ENCODE measurements around the gene CDCA3. TPM values are rescaled to one million over a fixed set of nuclear protein-coding genes. Genes with fewer than 3 reads are reported as not detected.

CDCA3 gene
- total and polyA plus RNA-seq, 2 of the 13 experiments (the other 11 are each of a cell fraction or from before 2014, with no cell fraction given) = 32.7 to 56.5 TPM

DNA sequence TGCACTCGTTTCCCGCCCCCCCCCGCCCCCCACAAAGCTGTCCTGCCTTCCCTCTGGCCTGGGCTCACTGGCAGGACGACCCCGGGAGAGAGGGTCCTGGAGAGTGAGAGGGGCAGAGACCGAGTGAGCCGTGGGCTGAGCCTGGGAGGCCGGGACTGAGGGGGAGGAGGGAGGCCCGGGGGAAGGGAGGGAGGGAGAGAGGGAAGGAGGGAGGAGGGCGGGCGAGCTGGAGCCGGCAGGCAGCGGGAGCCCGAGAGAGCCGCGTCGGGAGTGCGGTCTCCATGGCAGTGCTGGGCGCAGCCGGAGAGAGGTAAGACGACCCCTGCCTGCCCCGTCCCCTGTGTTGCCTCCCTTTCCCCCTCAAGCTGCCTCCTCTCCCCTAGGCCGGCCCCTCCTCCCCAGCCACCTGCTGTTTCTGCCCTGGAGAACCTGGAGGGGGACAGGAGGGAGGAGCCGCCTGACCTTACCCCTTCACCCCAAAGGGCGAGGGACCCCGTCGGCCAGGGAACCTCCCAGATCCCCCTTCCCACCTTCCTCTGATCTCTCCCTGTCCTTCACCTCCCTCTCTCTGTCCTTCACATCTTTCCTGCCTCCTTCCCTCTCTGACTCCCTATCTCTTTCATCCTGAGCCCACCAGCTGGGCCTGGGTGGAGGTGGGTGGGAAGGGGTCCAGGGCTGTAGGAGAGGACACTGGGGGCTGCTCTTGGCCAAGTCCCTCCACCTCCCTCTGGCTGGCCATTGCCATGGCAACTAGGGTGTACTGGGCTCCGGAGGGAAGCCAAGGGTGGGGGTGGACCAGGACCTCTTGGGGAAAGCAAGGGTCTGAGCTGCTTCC lies 29.3 kb downstream of the CDCA3 start, which contains the start of gene GPR162 (continued):
- TF ChIP-seq ZBED4 (CRISPR knock-in tag; IDR thresholded peaks at IDR 0.05; ENCODE audit: borderline replicate concordance) = no peak
- TF ChIP-seq PCBP1 (IDR thresholded peaks at IDR 0.05; ENCODE audit: borderline replicate concordance, low read depth, low read length) = peak; percentile 69; the same call in 1 of the 2 replicates
- TF ChIP-seq SUZ12 (IDR thresholded peaks at IDR 0.05; ENCODE audit: low read depth, low read length) = no peak
- TF ChIP-seq, protein P1, sequence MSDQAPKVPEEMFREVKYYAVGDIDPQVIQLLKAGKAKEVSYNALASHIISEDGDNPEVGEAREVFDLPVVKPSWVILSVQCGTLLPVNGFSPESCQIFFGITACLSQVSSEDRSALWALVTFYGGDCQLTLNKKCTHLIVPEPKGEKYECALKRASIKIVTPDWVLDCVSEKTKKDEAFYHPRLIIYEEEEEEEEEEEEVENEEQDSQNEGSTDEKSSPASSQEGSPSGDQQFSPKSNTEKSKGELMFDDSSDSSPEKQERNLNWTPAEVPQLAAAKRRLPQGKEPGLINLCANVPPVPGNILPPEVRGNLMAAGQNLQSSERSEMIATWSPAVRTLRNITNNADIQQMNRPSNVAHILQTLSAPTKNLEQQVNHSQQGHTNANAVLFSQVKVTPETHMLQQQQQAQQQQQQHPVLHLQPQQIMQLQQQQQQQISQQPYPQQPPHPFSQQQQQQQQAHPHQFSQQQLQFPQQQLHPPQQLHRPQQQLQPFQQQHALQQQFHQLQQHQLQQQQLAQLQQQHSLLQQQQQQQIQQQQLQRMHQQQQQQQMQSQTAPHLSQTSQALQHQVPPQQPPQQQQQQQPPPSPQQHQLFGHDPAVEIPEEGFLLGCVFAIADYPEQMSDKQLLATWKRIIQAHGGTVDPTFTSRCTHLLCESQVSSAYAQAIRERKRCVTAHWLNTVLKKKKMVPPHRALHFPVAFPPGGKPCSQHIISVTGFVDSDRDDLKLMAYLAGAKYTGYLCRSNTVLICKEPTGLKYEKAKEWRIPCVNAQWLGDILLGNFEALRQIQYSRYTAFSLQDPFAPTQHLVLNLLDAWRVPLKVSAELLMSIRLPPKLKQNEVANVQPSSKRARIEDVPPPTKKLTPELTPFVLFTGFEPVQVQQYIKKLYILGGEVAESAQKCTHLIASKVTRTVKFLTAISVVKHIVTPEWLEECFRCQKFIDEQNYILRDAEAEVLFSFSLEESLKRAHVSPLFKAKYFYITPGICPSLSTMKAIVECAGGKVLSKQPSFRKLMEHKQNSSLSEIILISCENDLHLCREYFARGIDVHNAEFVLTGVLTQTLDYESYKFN (CRISPR knock-in tag; conservative IDR thresholded peaks at IDR 0.05) = no peak
- no peak for TF ChIP-seq RAD21 (CRISPR knock-in tag; IDR thresholded peaks at IDR 0.05)
- TF ChIP-seq TMF1 (CRISPR knock-in tag; IDR thresholded peaks at IDR 0.05; ENCODE audit: low read depth) = no peak
- no peak for TF ChIP-seq ZNF546 (CRISPR knock-in tag; conservative IDR thresholded peaks at IDR 0.05)
- no peak for TF ChIP-seq TOPORS (CRISPR knock-in tag; IDR thresholded peaks at IDR 0.05)
- TF ChIP-seq ZNF784 (CRISPR knock-in tag; IDR thresholded peaks at IDR 0.05; ENCODE audit: borderline replicate concordance) = peak; percentile 27; the same call in 1 of the 2 replicates
- peak; percentile 91 for TF ChIP-seq AGO1 (IDR thresholded peaks at IDR 0.05; ENCODE audit: low read depth, low read length, poor library complexity, severe bottlenecking)

Data from HepG2 (cell line).